K562 (cell line): ENCODE data around the gene PRRT2. TPM values are rescaled to one million over a fixed set of nuclear protein-coding genes. Genes with fewer than 3 reads are reported as not detected.

Experiments
- ATAC-seq: fragments of 200-7000 bp; cut with Tn5 transposase; 3 replicates; pipeline ENCODE4 v1.9.1; 2020; ENCODE audit warnings: moderate library complexity
- BruUV-seq: library from RNA; stranded (reverse); fragments of 400-500 nt; replicated peaks from 2 replicates; lab custom pipeline; 2021; lab: Mats Ljungman, UMichigan
- CTCF ChIA-PET: fragments of 300-600 bp; formaldehyde crosslinking; extraction: SDS; loops from one replicate; lab custom pipeline; 2021; ENCODE audit warnings: low intra/inter-chr PET ratio; lab: Yijun Ruan, JAX
- POLR2A ChIA-PET: fragments of 300-600, 350-650 bp; sonication (Branson Sonifier 250); formaldehyde crosslinking; extraction: SDS; loops from one replicate; lab custom pipeline; 2021; ENCODE audit warnings: antibody characterized with exemption, inconsistent platforms; lab: Yijun Ruan, JAX
- DNase-seq, 4 experiments: peaks; one replicate each; pipeline versions ENCODE4 v3.0.0 to v3.0.0-alpha.2; 2011 to 2018; ENCODE audit warnings: low spot score in 3 of 4, mixed read lengths in 3 of 4; ENCODE audit errors: extremely low read depth in 1 of 4
- FAIRE-seq: peaks from 2 replicates; lab custom pipeline; 2011; peaks lifted over from hg19 to GRCh38; lab: Jason Lieb, UNC
- H2AFZ ChIP-seq: 2 replicates; pipeline ENCODE4 v1.6.0; 2011; ENCODE audit warnings: low read depth, low read length, control low read depth, inconsistent platforms
- H3K27ac ChIP-seq: fragments of 200-600 bp; 3 replicates; pipeline ENCODE4 v1.8.0; 2011; ENCODE audit warnings: low read depth, mild to moderate bottlenecking, control low read depth, inconsistent platforms, low read length, moderate library complexity, mixed read lengths; ENCODE audit errors: extremely low read depth
- H3K27me3 ChIP-seq, 2 experiments: fragments of 300-600 bp in 1 of 2; 2 replicates in 1 of 2; 3 replicates in 1 of 2; pipeline versions ENCODE4 v1.6.0 to v1.8.0; 2011; ENCODE audit warnings: inconsistent platforms in 2 of 2, low read length in 2 of 2, mild to moderate bottlenecking in 1 of 2, mixed read lengths in 1 of 2, moderate library complexity in 1 of 2; ENCODE audit not compliant: control insufficient read depth in 2 of 2, insufficient read depth in 2 of 2
- H3K36me3 ChIP-seq: fragments of 300-600 bp; 3 replicates; pipeline ENCODE4 v1.8.0; 2011; ENCODE audit warnings: mild to moderate bottlenecking, low read length, inconsistent platforms; ENCODE audit not compliant: control insufficient read depth, insufficient read depth
- H3K4me1 ChIP-seq, 2 experiments: fragments of 200-600 bp in 1 of 2; replicated peaks in 1 of 2; 2 replicates in 1 of 2; 3 replicates in 1 of 2; pipeline versions ENCODE4 v1.5.1 to v1.8.0; 2011; ENCODE audit warnings: inconsistent platforms in 2 of 2, low read length in 2 of 2, mild to moderate bottlenecking in 1 of 2, mixed read lengths in 1 of 2, moderate library complexity in 1 of 2; ENCODE audit not compliant: control insufficient read depth in 2 of 2, insufficient read depth in 2 of 2
- H3K4me2 ChIP-seq: 2 replicates; pipeline ENCODE4 v1.6.1; 2011; ENCODE audit warnings: low read length, control low read depth, inconsistent platforms, mixed read lengths; ENCODE audit not compliant: insufficient read depth
- H3K4me3 ChIP-seq: fragments of 200-600 bp; sonication (generic), shearing (Covaris generic); 2 replicates; pipeline ENCODE4 v1.5.1; 2016; ENCODE audit warnings: control low read depth, inconsistent platforms
- H3K79me2 ChIP-seq: fragments of 200-600 bp; 3 replicates; pipeline ENCODE4 v1.8.0; 2011; ENCODE audit warnings: low read length, inconsistent platforms; ENCODE audit not compliant: control insufficient read depth, insufficient read depth
- H3K9ac ChIP-seq, 2 experiments: 2 replicates each; pipeline versions ENCODE4 v1.6.0 to v1.6.1; 2011; ENCODE audit warnings: low read depth in 2 of 2, low read length in 2 of 2, control low read depth in 1 of 2, inconsistent platforms in 1 of 2, mild to moderate bottlenecking in 1 of 2, mixed read lengths in 1 of 2; ENCODE audit not compliant: insufficient read depth in 1 of 2
- H3K9me1 ChIP-seq: one replicate; pipeline ENCODE4 v1.6.0; 2011; ENCODE audit warnings: inconsistent platforms, mild to moderate bottlenecking, low read length, moderate library complexity; ENCODE audit not compliant: control insufficient read depth, insufficient read depth
- H3K9me3 ChIP-seq: replicated peaks from 2 replicates; pipeline ENCODE4 v1.5.1; 2011; ENCODE audit warnings: low read depth, low read length, inconsistent platforms; ENCODE audit not compliant: control insufficient read depth, insufficient read depth
- H4K20me1 ChIP-seq: replicated peaks from 2 replicates; pipeline ENCODE4 v1.6.1; 2011; ENCODE audit warnings: low read length, inconsistent platforms, mixed read lengths; ENCODE audit not compliant: control insufficient read depth, insufficient read depth
- EP300 ChIP-seq: IDR thresholded peaks from 2 replicates; pipeline ENCODE4 v1.6.1; 2012; ENCODE audit warnings: low read length, improper control_type of control experiment
- GATAD2B ChIP-seq: fragments of 450-650 bp; IDR thresholded peaks from 2 replicates; pipeline ENCODE4 v1.6.1; 2017; ENCODE audit warnings: mild to moderate bottlenecking, borderline replicate concordance
- ZNF668 ChIP-seq: fragments of 250-450 bp; sonication (Bioruptor Pico); IDR thresholded peaks from 2 replicates; pipeline ENCODE4 v1.8.0; 2022; ENCODE audit warnings: mild to moderate bottlenecking, inconsistent platforms
- WGBS: fragments of 100-300 bp; shearing (Covaris generic); methylation state at CpG from one replicate; pipeline ENCODE4 v1.1.6; 2016; ENCODE audit warnings: low coverage, mixed read lengths; ENCODE audit not compliant: insufficient coverage; ENCODE audit errors: missing lambda C conversion rate; 5-methylcytosine and 5-hydroxymethylcytosine counted together
- in situ Hi-C: fragments of 300-500 bp; cut with MboI; formaldehyde crosslinking; loops from 4 replicates; pipeline ENCODE4 v1.15.0; 2018; ENCODE audit warnings: inconsistent platforms, mixed read lengths
- intact Hi-C: fragments of 100-400 bp; cut with micrococcal nuclease; formaldehyde crosslinking; loops from 2 replicates; pipeline ENCODE4 v1.14.2; 2022
- polyA plus RNA-seq, 8 experiments: library from polyadenylated mRNA; depleted of rRNA in 4 of 8; stranded (reverse) in 5 of 8; unstranded in 3 of 8; fragments of >200 nt; fragmentation: Nextera tagmentation in 2 of 8; fragmentation: Illumina TruSeq in 1 of 8; extraction: Ambion mirVana in 2 of 8; extraction: Trizol in 1 of 8; gene quantifications; 2 replicates each; pipeline versions ENCODE4 v1.2.1 to v1.2.3, GENCODE V29; 2011 to 2014; ENCODE audit warnings: inconsistent platforms in 1 of 8, missing spikeins in 1 of 8
- total RNA-seq, 7 experiments: library from RNA; depleted of rRNA in 6 of 7; stranded (reverse); fragments of >200 nt in 6 of 7; fragmentation: Illumina TruSeq in 2 of 7; extraction: Trizol in 2 of 7; gene quantifications; 2 replicates each; pipeline versions ENCODE4 v1.2.1 to v1.2.3, GENCODE V29; 2011 to 2021; ENCODE audit warnings: low replicate concordance in 1 of 7
- TF ChIP-seq, protein P1 (sequence below), 3 experiments: fragments of 200-800 bp in 1 of 3; fragments of 250-450 bp in 1 of 3; fragments of 450-650 bp in 1 of 3; sonication (Bioruptor Pico) in 1 of 3; sonication (Bioruptor generic) in 1 of 3; formaldehyde crosslinking in 1 of 3; IDR thresholded peaks; 2 replicates each; pipeline versions ENCODE4 v1.6.1 to v1.8.0; 2016 to 2022; ENCODE audit warnings: mild to moderate bottlenecking in 2 of 3, missing genetic modification characterization in 2 of 3, missing compliant biosample characterization in 1 of 3, moderate library complexity in 1 of 3
- TF ChIP-seq, protein P2 (sequence below): fragments of 450-650 bp; IDR thresholded peaks from 2 replicates; pipeline ENCODE4 v1.6.1; 2016; ENCODE audit warnings: low read depth
- TF ChIP-seq, protein P3 (sequence below): sonication (generic); formaldehyde crosslinking; IDR thresholded peaks from 2 replicates; pipeline ENCODE4 v1.8.1; 2023; ENCODE audit warnings: mild to moderate bottlenecking, missing genetic modification reagents

PRRT2 gene
- total and polyA plus RNA-seq, 9 of the 15 experiments (the other 6 are each of a cell fraction or from before 2014, with no cell fraction given), result 0.11 to 1.0 (median 0.42) TPM; not detected in 2

DNA sequence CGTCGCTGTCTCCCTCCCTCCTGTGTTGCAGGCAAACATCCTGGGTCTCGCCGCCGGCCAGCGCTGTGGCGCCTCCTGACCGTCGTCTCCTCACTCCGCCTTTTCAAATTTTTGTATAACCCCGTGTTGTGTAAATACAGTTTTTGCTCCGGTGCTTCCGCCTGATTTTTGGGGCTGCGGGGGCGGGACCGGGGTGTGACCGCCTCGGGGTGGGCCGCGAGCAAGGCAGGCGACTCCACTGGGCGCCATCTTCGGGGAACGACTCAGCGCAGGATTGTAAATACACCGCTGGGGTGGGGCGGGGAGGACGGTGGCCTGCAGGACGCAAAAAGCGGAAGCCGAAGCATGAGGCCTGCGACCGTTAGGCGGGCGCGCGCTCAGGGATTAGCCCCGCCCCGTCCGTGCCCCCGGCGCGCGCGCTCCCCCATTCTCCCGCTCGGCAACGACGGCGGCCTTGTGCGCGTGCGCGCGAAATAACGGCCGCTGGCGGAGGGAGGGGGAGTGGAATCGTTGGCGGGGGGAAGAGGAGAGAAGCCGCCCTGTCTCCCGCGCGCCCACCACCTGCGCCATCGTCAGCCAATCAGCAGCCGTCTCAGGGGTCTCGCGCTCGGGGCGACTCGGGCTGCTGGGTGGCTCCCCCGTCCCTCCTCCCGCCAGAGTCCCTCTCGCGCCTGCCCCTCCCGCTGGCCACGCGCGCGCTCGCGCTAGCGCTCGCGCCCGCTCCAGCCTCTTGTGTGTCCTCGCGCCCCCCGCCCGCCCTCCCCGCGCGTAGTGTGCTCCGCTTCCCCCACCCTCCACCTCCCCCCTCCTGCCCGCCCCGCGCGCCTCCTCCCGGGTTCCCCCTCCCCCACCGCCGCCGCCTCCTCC is 6.5 kb upstream of the PRRT2 start:
- ChIA-PET POLR2A (interaction anchor here (1.0 to 6.0 kb wide), 5 partner anchors 11 to 106 kb away, joined by 5 to 114 read pairs (median 8); partner anchors contain the start of genes KIF22 and PAGR1), CTCF (no interaction called here)
- Histone ChIP-seq H4K20me1 (peaks cover 17% of the 10 kb centered on the region; the same call in 1 of the 2 replicates), H3K27me3 (no peaks in the 10 kb centered on the region), H3K9me3 (no peaks in the 10 kb centered on the region), H3K4me3 (peak overlapping the region; percentile 59), H3K4me1 (peaks cover 32 to 45% of the 10 kb centered on the region in 2 experiments), H2AFZ (peak overlapping the region; percentile 82), H3K27ac (peak overlapping the region; percentile 99), H3K36me3 (peaks cover 72% of the 10 kb centered on the region), H3K79me2 (peaks cover 44% of the 10 kb centered on the region), H3K4me2 (peak overlapping the region; percentile 90), H3K9ac (peak overlapping the region; percentile 92 to 100), H3K9me1 (no peaks in the 10 kb centered on the region)
- ATAC-seq (peak; percentile 75), FAIRE-seq (peak; percentile 92), DNase-seq (peak; percentile 81 to 98 (median 88))
- intact Hi-C loops, result loop anchor here (1.0 to 2.0 kb wide), 2 partner anchors 15 to 43 kb away; partner anchors contain the start of gene KIF22
- no TSS peak for BruUV-seq
- under 1% methylated on average over 45 of the region's 103 CpGs for WGBS
- in situ Hi-C loops, result no loop called here
- 0 out of 2 replicates have a peak, but pooled peaks have one; percentile 47 for TF ChIP-seq ZNF668 (CRISPR knock-in tag)
- TF ChIP-seq, protein P1, sequence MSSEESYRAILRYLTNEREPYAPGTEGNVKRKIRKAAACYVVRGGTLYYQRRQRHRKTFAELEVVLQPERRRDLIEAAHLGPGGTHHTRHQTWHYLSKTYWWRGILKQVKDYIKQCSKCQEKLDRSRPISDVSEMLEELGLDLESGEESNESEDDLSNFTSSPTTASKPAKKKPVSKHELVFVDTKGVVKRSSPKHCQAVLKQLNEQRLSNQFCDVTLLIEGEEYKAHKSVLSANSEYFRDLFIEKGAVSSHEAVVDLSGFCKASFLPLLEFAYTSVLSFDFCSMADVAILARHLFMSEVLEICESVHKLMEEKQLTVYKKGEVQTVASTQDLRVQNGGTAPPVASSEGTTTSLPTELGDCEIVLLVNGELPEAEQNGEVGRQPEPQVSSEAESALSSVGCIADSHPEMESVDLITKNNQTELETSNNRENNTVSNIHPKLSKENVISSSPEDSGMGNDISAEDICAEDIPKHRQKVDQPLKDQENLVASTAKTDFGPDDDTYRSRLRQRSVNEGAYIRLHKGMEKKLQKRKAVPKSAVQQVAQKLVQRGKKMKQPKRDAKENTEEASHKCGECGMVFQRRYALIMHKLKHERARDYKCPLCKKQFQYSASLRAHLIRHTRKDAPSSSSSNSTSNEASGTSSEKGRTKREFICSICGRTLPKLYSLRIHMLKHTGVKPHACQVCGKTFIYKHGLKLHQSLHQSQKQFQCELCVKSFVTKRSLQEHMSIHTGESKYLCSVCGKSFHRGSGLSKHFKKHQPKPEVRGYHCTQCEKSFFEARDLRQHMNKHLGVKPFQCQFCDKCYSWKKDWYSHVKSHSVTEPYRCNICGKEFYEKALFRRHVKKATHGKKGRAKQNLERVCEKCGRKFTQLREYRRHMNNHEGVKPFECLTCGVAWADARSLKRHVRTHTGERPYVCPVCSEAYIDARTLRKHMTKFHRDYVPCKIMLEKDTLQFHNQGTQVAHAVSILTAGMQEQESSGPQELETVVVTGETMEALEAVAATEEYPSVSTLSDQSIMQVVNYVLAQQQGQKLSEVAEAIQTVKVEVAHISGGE (CRISPR knock-in tag; IDR thresholded peaks at IDR 0.05), result peak in 2 of 3 experiments; percentile 66 to 90; a peak in 4 of 6 replicates
- peak; percentile 69; the same call in 1 of the 2 replicates for TF ChIP-seq GATAD2B
- TF ChIP-seq, protein P2, sequence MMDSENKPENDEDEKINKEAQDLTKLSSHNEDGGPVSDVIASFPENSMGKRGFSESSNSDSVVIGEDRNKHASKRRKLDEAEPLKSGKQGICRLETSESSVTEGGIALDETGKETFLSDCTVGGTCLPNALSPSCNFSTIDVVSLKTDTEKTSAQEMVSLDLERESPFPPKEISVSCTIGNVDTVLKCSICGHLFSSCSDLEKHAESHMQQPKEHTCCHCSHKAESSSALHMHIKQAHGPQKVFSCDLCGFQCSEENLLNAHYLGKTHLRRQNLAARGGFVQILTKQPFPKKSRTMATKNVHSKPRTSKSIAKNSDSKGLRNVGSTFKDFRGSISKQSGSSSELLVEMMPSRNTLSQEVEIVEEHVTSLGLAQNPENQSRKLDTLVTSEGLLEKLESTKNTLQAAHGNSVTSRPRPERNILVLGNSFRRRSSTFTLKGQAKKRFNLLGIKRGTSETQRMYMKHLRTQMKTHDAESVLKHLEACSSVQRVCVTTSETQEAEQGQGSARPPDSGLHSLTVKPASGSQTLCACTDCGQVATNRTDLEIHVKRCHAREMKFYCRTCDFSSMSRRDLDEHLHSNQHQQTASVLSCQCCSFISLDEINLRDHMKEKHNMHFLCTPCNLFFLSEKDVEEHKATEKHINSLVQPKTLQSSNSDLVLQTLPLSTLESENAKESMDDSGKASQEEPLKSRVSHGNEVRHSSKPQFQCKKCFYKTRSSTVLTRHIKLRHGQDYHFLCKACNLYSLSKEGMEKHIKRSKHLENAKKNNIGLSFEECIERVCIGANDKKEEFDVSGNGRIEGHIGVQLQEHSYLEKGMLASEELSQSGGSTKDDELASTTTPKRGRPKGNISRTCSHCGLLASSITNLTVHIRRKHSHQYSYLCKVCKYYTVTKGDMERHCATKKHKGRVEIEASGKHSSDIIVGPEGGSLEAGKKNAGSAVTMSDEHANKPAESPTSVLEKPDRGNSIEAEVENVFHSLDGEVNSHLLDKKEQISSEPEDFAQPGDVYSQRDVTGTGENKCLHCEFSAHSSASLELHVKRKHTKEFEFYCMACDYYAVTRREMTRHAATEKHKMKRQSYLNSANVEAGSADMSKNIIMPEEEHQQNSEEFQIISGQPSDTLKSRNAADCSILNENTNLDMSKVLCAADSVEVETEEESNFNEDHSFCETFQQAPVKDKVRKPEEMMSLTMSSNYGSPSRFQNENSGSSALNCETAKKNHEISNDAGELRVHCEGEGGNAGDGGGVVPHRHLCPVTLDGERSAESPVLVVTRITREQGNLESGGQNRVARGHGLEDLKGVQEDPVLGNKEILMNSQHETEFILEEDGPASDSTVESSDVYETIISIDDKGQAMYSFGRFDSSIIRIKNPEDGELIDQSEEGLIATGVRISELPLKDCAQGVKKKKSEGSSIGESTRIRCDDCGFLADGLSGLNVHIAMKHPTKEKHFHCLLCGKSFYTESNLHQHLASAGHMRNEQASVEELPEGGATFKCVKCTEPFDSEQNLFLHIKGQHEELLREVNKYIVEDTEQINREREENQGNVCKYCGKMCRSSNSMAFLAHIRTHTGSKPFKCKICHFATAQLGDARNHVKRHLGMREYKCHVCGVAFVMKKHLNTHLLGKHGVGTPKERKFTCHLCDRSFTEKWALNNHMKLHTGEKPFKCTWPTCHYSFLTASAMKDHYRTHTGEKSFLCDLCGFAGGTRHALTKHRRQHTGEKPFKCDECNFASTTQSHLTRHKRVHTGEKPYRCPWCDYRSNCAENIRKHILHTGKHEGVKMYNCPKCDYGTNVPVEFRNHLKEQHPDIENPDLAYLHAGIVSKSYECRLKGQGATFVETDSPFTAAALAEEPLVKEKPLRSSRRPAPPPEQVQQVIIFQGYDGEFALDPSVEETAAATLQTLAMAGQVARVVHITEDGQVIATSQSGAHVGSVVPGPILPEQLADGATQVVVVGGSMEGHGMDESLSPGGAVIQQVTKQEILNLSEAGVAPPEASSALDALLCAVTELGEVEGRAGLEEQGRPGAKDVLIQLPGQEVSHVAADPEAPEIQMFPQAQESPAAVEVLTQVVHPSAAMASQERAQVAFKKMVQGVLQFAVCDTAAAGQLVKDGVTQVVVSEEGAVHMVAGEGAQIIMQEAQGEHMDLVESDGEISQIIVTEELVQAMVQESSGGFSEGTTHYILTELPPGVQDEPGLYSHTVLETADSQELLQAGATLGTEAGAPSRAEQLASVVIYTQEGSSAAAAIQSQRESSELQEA, result peak; percentile 97
- TF ChIP-seq, protein P3, sequence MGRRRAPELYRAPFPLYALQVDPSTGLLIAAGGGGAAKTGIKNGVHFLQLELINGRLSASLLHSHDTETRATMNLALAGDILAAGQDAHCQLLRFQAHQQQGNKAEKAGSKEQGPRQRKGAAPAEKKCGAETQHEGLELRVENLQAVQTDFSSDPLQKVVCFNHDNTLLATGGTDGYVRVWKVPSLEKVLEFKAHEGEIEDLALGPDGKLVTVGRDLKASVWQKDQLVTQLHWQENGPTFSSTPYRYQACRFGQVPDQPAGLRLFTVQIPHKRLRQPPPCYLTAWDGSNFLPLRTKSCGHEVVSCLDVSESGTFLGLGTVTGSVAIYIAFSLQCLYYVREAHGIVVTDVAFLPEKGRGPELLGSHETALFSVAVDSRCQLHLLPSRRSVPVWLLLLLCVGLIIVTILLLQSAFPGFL (CRISPR knock-in tag), result no peak
- peak; percentile 91 for TF ChIP-seq EP300
